HK-2 (cell line): ENCODE data around the gene PRKG1.
"Not testable (repeated sequence)": the region's sequence is repeated elsewhere in the genome, so short reads cannot be mapped to it uniquely, and the experiment has no call there.

ENCODE experiments used
- DNase-seq: peaks from one replicate; pipeline ENCODE4 v3.0.0-alpha.2; 2018; ENCODE audit not compliant: unreplicated experiment

PRKG1 gene

GRCh38 chr10:51502124-51502523 is 427.8 kb downstream of the PRKG1 start:
- DNase-seq = no peak

DNA sequence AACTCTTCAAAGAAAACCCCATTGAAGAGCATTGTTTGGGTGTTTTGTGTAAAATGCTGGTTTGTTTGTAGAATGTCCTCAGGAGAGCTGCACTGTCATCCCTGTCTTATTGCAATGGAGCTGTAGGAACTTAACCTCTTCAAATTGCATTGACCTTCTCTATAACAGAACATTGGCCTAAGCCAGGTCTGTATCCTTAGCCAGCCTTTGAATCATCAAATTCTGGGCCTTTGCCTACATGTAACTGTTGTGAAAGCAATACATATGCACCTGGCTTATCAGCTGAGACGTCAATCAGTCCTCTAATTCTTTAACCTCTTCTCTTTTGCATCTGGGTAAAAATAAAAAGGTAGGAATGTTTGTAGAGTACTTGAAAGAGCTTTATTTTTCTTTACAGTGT is 429.1 kb downstream of the PRKG1 start:
- DNase-seq = no peak

- no peak for DNase-seq
Observed at GRCh38 chr10:51507476-51507875, 433.2 kb downstream of the PRKG1 start.

- no peak for DNase-seq
Observed at GRCh38 chr10:51508156-51508555, 433.9 kb downstream of the PRKG1 start.

GRCh38 chr10:51510231-51510630 is 435.9 kb downstream of the PRKG1 start:
- no peak for DNase-seq

GRCh38 chr10:51521605-51522004 is 447.3 kb downstream of the PRKG1 start:
- no peak for DNase-seq

GRCh38 chr10:51522858-51523257 is 448.6 kb downstream of the PRKG1 start:
- no peak for DNase-seq

- DNase-seq = no peak
Observed at GRCh38 chr10:51523440-51523839, 449.2 kb downstream of the PRKG1 start.

DNA sequence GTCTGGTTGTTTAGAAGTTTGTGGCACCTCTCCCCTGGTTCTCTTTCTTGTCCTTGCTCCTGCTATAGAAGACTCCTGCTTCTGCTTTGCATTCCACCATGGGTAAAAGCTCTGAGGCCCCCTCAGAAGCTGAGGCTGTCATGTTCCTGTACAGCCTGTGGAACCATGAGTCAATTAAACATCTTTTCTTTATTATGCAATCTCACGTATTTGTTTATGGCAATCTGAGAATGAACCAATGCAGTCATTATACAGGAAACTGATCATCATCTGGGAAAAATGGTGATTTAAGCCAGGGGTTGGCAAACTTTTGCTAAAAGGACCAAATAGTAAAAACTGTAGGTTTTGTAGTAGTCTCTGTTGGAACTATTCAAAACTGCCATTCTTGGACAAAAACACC is 449.8 kb downstream of the PRKG1 start:
- DNase-seq = no peak

DNA sequence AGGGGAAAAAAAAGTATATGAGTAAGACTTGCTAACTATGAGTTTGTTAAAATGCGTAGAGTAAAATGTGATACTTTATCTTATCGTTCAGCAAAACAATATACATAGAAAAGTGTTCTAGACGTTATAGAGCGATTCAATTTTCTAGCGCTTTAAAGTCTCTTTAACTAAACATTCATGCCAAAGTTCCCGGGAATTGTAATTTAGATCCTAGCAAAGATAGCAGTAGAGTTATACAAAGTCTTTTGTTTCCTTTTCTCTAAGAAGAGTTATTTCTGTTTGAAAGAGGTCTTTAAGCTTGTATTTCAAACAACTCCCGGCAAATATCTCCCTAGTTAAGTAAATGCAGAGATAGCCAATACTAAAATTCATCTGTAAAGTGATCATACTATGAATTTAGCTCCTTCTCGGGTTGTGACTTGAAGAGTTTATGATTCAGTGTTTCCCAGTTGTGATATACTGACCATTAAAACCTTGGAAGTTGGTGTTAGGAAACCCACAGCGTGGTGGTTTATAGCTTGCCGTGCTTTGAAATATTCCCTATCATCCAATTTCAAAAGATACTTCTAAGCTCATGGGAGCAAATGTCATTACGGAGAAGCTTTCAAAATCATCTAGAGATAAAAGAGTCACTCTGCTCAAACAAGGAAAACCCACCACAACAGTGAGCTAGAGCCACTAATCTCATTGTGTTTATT is 453.4 kb downstream of the PRKG1 start:
- no peak for DNase-seq

- DNase-seq = no peak
Observed at GRCh38 chr10:51528527-51528926, 454.2 kb downstream of the PRKG1 start.

DNA sequence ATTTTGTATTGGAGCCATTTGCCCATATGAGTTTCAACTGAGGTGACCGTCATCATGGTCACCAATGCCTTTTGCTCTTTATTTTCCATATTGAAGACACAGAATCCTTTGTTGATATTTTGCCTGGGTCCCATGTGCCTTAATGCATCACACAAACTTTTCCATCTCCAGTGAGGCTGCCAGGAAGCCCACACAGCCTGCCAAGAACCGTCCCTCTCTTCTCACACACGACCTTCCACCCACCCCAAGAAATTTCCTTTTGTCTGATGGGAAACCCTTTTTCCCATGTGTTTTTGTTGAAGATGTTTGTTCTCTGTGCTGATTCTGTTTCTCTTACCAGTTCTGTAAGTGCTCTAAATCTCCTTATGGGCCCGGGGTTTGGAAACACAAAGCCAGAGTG is 456.3 kb downstream of the PRKG1 start:
- DNase-seq = no peak

DNA sequence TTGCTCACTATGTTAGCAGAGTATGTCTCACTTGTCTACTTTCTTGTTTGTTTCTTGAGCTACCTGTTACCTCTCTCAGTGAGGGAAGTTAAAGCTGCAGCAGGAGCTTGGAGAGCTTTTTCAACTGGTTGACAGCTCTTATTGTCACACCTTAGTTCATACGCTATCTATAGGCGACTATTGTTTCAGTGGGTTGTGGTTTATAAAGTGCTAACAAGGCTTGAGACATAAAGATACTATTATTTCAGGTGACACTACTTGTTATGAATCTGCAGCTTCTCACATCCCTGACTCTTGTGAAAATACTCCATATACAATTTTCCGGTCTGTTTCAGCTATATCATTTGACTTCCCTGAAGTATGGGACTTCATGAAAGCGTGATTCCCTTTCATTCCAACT is 457.8 kb downstream of the PRKG1 start:
- no peak for DNase-seq

DNA sequence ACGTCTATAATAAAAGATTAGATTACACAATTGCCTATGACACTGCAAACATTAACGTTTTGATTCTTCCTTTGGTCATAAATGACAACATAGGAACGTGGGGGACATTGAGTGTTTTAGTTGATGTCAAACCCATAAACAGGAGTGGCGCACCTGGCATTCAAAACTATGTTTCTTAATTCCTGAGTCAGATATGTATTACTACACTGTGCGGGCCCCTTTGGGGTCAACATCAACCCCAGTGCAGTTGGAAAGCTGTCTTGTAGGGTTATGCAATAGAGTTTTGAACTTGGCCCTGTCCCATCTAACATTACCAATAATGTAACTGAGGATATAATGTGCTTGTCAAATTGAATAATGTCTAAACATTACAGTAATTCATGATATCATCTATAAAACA is 468.6 kb downstream of the PRKG1 start:
- no peak for DNase-seq

DNA sequence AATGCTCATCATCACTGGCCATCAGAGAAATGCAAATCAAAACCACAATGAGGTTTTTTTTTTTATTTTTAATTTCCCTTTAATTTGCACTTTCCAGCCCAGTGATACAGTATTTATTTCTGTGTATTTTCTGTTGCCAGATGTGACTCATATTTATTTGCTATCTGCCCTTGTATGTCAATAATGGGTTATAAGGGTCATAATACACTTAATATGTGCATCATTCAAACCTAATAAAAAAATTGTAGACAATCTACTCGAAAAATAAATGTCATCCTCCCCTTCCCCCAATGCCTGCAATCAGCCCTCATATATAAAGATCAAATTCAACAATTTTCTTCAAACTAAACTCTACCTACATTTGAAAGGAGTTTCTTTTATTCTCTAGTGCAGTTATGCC is 470.6 kb downstream of the PRKG1 start:
- no peak for DNase-seq

DNA sequence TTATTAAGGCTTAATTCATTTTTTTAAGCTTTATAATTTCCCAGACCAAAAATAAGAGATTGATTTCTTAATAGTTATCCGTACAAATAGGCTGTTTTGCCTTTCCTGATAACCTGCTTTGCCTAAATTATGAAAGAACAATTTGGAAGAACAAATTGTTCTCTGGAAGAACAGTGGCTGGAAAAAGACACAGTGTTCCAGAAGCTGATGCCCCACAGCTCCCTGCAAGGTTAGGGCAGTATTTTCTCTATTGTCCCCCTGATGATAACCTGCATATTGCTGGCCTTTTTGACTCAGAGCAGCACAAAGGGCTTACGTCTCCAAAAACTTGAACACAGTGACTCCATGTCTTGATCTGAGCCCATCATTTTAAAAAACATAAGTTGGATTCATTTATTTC is 473.7 kb downstream of the PRKG1 start:
- no peak for DNase-seq

- DNase-seq = no peak
Observed at GRCh38 chr10:51552879-51553278, 478.6 kb downstream of the PRKG1 start.

- no peak for DNase-seq
Observed at GRCh38 chr10:51564896-51565510, 490.7 kb downstream of the PRKG1 start.

GRCh38 chr10:51567271-51567670 is 493.0 kb downstream of the PRKG1 start:
- DNase-seq = no peak

DNA sequence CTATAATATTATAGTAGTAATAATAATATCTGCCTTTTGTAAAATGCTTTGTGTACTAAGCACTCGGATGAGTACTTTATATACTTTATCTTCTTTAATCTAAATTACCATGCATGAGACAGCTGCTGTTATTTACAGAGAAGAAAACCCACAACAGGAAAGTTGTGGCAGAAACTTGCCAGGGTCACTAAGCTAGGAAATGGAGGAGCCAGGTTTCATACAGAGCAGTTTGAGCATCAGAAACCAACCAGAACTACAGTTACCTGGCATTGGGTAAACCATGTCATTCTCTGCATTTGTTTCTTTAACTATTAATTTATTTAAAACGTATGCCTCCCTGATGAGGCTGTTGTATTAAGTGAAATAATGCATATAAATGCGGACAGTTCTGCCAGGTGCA is 495.2 kb downstream of the PRKG1 start:
- no peak for DNase-seq

GRCh38 chr10:51574248-51575048 is 500.2 kb downstream of the PRKG1 start:
- DNase-seq = no peak

DNA sequence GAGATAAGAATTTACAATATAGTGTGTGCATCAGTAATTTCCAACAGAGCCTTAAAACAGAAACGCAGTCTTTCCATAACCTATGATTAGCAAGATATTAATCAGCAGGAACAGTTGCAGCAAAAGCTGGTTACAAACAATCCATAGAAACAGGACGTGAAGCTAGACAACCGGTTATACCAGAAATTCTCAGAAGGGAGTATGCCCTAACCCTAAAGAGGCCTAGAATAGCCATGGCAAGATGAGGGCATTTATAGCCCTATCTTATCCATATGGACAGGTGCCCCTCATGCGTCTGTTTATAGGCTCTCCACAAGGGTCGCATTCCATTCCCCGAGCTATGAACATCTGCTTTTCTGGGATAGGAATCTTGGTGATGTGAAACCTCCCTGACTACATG is 506.9 kb downstream of the PRKG1 start:
- not testable (repeated sequence) for DNase-seq

DNA sequence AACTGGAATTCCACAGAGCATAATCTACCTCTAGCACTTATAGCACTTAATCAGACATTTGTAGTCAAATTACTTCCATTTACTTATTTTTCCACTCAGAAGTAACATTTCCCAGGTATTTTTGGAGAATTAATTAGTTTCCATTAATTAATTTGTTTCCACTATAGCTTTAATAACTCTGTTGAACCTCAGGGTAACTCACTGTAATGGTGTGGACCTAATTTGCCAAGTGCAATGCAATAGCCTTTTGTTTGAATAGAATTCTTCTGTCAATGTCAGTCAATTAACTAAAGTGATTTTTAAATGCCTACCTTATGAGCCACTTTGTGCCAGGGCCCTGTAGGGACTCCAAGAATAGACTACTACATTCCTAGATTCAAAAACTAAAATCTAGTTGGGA is 509.7 kb downstream of the PRKG1 start:
- no peak for DNase-seq
